Mucosa of descending colon (tissue), 3 donors: Measurements from ENCODE around the gene TGFBR3L. TPM values are rescaled to one million over a fixed set of nuclear protein-coding genes. Genes with fewer than 3 reads are reported as not detected.

Source experiments
- ATAC-seq: fragments of 200-7000 bp; cut with Tn5 transposase; one replicate; pipeline ENCODE4 v1.9.1; 2020; ENCODE audit warnings: mild to moderate bottlenecking, moderate library complexity
- DNase-seq, 3 donors: peaks; one replicate each; pipeline ENCODE4 v3.0.0-alpha.2; 2020
- H3K36me3 ChIP-seq: fragments of 200-600 bp; one replicate; pipeline ENCODE4 v1.8.0; 2021; ENCODE audit warnings: low read depth, mild to moderate bottlenecking
- H3K4me1 ChIP-seq: fragments of 200-600 bp; one replicate; pipeline ENCODE4 v1.8.0; 2021; ENCODE audit warnings: low read depth, mild to moderate bottlenecking
- H3K4me3 ChIP-seq: fragments of 200-600 bp; one replicate; pipeline ENCODE4 v1.8.0; 2021; ENCODE audit warnings: mild to moderate bottlenecking
- H3K9me3 ChIP-seq: fragments of 200-600 bp; one replicate; pipeline ENCODE4 v1.8.0; 2021; ENCODE audit warnings: mild to moderate bottlenecking
- intact Hi-C, 2 donors: fragments of 100-400 bp; cut with DNase I in 1 of 2; cut with micrococcal nuclease in 1 of 2; formaldehyde crosslinking; loops; one replicate each; pipeline versions ENCODE4 v1.11.0 to v1.11.1; 2022; cut with DNase I, micrococcal nuclease
- total RNA-seq, 3 donors: library from RNA; stranded (reverse); fragmentation: NEBNext Ultra II Directional in 2 of 3; extraction: Animal tissue kit (Norgen Biotek cat#: 25700) in 2 of 3; gene quantifications; one replicate each; pipeline versions ENCODE4 v1.2.1 to v1.2.4, GENCODE V29; 2021 to 2023
- TF ChIP-seq, protein P1 (sequence below): fragments of 200-600 bp; IDR thresholded peaks from one replicate; pipeline ENCODE4 v1.8.0; 2022; ENCODE audit warnings: antibody characterized with exemption, mild to moderate bottlenecking
- donor health status: DM: no; HTN: no; CAD: no; lungs with moderate emphysema.
- donor health status: DM: no; HTN: no; CAD: no.
- donor health status: DM: no; HTN: yes; CAD: no.

Gene TGFBR3L
- total RNA-seq, 3 donors from 2014 or later = 0.79 TPM; not detected in 2

DNA sequence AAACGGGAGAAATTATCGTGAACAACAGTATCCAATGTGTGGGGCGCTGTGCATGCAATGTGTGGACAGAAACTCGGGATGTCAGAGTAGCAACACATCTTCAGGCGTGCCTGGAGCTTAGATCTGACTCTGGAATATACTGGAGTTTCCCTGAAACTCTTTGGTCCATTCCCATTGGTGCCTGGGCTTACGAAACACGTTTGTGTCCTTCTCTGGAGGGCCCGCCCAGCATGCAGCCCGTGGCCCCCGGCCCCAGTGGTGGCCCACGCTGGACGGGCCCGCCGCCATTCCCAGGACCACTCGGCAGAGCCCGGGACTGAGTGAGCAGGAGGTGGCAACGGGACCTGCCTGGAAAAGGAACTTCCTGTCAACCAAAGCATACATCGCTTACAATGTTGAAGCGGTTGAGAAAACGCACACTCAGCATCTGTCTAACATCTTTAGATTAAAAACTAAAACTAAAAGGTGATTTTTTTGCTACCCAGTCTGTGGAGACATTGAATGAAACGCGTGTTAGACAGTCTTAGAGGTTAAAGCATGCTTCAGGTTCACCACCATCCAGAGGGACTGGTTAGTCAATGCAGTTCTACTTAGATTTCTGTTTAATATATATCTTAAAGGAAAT, 48.1 kb downstream of the TGFBR3L start:
- no peaks in the 10 kb centered on the region for H3K9me3 ChIP-seq
- TF ChIP-seq, protein P1, sequence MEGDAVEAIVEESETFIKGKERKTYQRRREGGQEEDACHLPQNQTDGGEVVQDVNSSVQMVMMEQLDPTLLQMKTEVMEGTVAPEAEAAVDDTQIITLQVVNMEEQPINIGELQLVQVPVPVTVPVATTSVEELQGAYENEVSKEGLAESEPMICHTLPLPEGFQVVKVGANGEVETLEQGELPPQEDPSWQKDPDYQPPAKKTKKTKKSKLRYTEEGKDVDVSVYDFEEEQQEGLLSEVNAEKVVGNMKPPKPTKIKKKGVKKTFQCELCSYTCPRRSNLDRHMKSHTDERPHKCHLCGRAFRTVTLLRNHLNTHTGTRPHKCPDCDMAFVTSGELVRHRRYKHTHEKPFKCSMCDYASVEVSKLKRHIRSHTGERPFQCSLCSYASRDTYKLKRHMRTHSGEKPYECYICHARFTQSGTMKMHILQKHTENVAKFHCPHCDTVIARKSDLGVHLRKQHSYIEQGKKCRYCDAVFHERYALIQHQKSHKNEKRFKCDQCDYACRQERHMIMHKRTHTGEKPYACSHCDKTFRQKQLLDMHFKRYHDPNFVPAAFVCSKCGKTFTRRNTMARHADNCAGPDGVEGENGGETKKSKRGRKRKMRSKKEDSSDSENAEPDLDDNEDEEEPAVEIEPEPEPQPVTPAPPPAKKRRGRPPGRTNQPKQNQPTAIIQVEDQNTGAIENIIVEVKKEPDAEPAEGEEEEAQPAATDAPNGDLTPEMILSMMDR = no peak
- no peaks in the 10 kb centered on the region for H3K36me3 ChIP-seq
- no peak overlapping the region for H3K4me3 ChIP-seq
- DNase-seq (no peak), ATAC-seq (no peak)
- H3K4me1 ChIP-seq = no peaks in the 10 kb centered on the region
- intact Hi-C loops = no loop called here

DNA sequence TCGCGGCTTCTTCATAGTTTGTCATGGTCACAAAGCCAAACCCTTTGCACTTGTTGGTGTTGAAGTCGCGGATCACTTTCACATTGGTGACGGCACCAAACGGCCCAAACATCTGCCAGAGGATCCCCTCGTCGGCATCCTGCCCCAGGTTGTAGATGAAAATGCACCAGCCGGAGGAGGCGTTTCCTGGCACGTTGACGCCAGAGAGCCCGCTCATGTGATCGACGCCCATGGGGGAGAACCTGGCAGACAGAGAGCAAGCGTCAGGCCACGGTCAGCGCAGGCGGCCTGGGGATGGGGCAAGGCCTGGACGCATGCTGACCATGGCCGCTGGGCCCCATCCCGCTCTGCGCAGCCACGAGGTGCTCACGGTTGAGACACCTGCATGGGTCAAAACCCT, 48.9 kb downstream of the TGFBR3L start:
- no peaks in the 10 kb centered on the region for H3K36me3 ChIP-seq
- ATAC-seq = no peak
- no peak for DNase-seq
- H3K9me3 ChIP-seq = no peaks in the 10 kb centered on the region
- TF ChIP-seq, protein P1 = no peak
- H3K4me3 ChIP-seq = no peak overlapping the region
- intact Hi-C loops = no loop called here
- H3K4me1 ChIP-seq = no peaks in the 10 kb centered on the region

DNA sequence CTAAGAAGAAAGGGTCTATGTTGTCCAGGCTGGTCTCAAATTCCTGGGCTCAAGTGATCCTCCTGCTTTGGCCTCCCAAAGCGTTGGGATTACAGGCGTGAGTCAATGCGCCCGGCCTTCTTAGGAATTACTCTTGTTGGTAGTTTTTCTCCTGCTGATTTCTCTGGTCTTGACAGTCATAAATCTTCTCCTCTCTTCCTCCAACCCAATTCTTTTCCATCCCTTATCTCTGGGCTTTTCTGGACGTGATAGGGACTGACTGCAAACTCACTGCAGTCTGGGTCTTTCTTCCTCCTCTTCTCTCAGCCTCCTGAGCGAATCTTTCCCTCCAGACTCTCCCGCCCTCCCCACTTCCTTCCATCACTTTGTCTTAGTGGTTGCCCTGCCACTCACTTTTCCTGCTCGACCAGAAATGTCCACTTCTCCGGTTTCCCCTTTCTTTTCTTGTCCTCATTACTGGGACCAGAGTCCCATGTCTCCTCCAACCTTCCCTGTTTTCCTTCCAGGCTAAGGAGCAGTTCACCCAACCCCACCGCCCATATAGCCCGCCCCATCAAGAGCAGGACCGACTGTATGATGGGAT, 50.7 kb downstream of the TGFBR3L start:
- Histone ChIP-seq H3K36me3 (no peaks in the 10 kb centered on the region), H3K4me1 (no peaks in the 10 kb centered on the region), H3K9me3 (no peaks in the 10 kb centered on the region), H3K4me3 (no peak overlapping the region)
- DNase-seq (no peak), ATAC-seq (no peak)
- intact Hi-C loops = no loop called here
- TF ChIP-seq, protein P1 = no peak

DNA sequence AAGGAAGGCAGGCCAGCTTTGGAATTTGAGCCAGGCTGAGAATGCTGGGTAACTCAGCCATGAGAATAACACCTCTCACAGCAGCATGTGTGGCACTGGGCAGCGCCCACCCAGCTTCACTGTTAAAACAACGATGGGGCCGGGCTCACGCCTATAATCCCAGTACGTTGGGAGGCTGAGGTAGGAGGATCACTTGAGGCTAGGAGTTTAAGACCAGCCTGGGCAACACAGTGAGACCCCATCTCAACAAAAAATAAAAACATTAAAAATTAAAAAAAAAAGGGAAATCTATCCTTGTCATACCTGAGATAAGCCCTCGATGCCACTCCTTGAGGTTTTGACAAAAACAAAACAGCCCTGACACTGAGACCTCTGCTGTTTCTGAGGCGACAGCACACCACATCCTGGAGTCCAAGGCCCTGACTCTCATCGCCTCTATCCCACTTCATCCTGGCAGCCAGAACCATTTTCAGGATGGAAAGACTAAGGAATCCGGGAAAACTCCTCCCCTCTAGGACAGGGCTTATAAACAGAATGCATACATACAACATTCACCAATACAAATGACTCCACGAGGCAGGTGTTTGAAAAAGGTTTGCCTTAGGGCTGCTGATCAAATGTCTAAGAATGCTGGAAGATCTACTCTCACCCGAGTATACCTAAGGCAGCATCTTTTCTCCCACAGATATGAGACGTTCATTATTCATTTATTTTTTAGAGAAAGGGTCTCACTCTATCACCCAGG, 51.5 kb downstream of the TGFBR3L start:
- DNase-seq (no peak), ATAC-seq (no peak)
- no peaks in the 10 kb centered on the region for H3K36me3 ChIP-seq
- no peaks in the 10 kb centered on the region for H3K4me1 ChIP-seq
- intact Hi-C loops = no loop called here
- TF ChIP-seq, protein P1 = no peak
- H3K9me3 ChIP-seq = no peaks in the 10 kb centered on the region
- no peak overlapping the region for H3K4me3 ChIP-seq

DNA sequence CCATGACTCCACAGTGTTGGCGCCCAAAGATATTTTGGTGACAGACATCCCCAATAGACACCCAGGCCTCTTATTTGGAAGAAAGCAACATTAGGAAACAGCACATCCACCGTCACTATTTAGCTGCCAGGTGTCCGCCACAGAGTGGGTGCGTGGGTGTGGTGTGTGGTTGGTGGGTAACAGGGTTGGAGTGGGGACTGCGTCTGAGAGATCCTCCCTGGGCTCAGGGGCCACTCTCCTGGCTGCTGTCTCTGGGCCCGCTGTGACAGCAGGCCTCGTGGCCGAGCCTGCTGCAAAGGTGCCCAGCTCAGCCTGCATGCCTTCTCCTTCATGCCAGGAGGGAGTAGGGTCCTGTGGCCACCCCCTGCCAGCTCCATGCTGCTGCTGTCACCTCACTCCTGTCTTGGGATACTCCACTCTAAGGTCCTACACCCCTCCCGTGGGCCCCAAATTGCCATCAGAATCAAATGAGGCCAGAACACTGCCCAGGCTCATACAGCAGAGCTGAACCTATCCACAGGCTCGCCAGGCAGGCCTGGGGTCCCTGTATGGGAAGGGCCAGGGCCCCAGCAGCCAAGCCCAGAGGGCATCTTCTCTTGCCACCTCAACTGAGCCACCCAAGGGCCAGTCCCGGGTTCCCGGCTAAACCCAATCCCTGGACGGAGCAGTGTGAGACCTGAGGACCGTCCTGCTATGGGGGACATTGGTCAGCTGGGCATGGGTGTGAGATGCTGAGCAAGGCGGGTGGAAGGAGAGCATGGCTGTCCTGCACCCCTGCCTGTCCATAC, 53.6 kb downstream of the TGFBR3L start:
- intact Hi-C loops = no loop called here
- TF ChIP-seq, protein P1 = no peak
- Histone ChIP-seq H3K9me3 (no peaks in the 10 kb centered on the region), H3K4me1 (no peaks in the 10 kb centered on the region), H3K36me3 (no peaks in the 10 kb centered on the region), H3K4me3 (no peak overlapping the region)
- DNase-seq = peak in 1 of 3 donors; percentile 22
- ATAC-seq = no peak

Other genes with a start within 250 kb of the TGFBR3L start
- not detected for gene RETN, start 245.8 kb upstream of the TGFBR3L start, total RNA-seq
- under 1 TPM in 2 of 3 donors, not detected in 1; 0.36 to 0.38 TPM for gene MCEMP1, start 237.7 kb upstream of the TGFBR3L start, total RNA-seq
- gene TRAPPC5, start 234.0 kb upstream of the TGFBR3L start, total RNA-seq = 10 to 100 TPM; 72.5 to 97.0 (median 91.1) TPM
- gene FCER2, start 212.7 kb upstream of the TGFBR3L start, total RNA-seq = under 1 TPM; 0.26 to 0.44 (median 0.29) TPM
- 1 to 10 TPM in 2 of 3 donors, not detected in 1; 1.3 to 2.5 TPM for gene CLEC4G, start 182.7 kb upstream of the TGFBR3L start, total RNA-seq
- 10 to 100 TPM in 2 of 3 donors, 1 to 10 TPM in 1; 4.1 to 17.7 (median 17.2) TPM for gene CD209, start 167.3 kb upstream of the TGFBR3L start, total RNA-seq
- gene CLEC4M, start 151.6 kb upstream of the TGFBR3L start, total RNA-seq = not detected
- 10 to 100 TPM in 2 of 3 donors, 1 to 10 TPM in 1; 8.3 to 17.6 (median 11.4) TPM for gene EVI5L, start 84.6 kb upstream of the TGFBR3L start, total RNA-seq
- under 1 TPM; 0.22 to 0.58 (median 0.23) TPM for gene PRR36, start 40.4 kb upstream of the TGFBR3L start, total RNA-seq
- 1 to 10 TPM in 2 of 3 donors, under 1 TPM in 1; 0.32 to 1.5 (median 1.3) TPM for gene LRRC8E, start 26.3 kb upstream of the TGFBR3L start, total RNA-seq
- 10 to 100 TPM; 31.5 to 49.2 (median 41.7) TPM for gene MAP2K7, start 11.0 kb upstream of the TGFBR3L start, total RNA-seq
- gene SNAPC2, start 5.5 kb downstream of the TGFBR3L start, total RNA-seq = 10 to 100 TPM; 10.7 to 22.1 (median 14.7) TPM
- gene CTXN1, start 11.3 kb downstream of the TGFBR3L start, total RNA-seq = 10 to 100 TPM in 1 of 3 donors, 1 to 10 TPM in 1, under 1 TPM in 1; 0.69 to 28.3 (median 1.9) TPM
- 10 to 100 TPM; 55.5 to 80.4 (median 63.4) TPM for gene TIMM44, start 28.8 kb downstream of the TGFBR3L start, total RNA-seq
- gene ELAVL1, start 90.8 kb downstream of the TGFBR3L start, total RNA-seq = 10 to 100 TPM; 43.9 to 63.9 (median 58.7) TPM
- not detected for gene CCL25, start 137.9 kb downstream of the TGFBR3L start, total RNA-seq
- under 1 TPM in 1 of 3 donors, not detected in 2; 0.35 TPM for gene FBN3, start 234.8 kb downstream of the TGFBR3L start, total RNA-seq